Inferior parietal cortex (tissue), 1 donor: ENCODE data around the gene TMBIM6.

ENCODE experiments used
- DNase-seq: peaks from one replicate; pipeline ENCODE4 v3.0.0-alpha.2; 2016; ENCODE audit errors: extremely low spot score

The TMBIM6 gene

GRCh38 chr12:49798248-49798647, 56.9 kb downstream of the TMBIM6 start:
- no peak for DNase-seq

GRCh38 chr12:49798934-49799333, 57.6 kb downstream of the TMBIM6 start:
- DNase-seq, result no peak

- no peak for DNase-seq
Observed at GRCh38 chr12:49800421-49801140, 59.2 kb downstream of the TMBIM6 start.

DNA sequence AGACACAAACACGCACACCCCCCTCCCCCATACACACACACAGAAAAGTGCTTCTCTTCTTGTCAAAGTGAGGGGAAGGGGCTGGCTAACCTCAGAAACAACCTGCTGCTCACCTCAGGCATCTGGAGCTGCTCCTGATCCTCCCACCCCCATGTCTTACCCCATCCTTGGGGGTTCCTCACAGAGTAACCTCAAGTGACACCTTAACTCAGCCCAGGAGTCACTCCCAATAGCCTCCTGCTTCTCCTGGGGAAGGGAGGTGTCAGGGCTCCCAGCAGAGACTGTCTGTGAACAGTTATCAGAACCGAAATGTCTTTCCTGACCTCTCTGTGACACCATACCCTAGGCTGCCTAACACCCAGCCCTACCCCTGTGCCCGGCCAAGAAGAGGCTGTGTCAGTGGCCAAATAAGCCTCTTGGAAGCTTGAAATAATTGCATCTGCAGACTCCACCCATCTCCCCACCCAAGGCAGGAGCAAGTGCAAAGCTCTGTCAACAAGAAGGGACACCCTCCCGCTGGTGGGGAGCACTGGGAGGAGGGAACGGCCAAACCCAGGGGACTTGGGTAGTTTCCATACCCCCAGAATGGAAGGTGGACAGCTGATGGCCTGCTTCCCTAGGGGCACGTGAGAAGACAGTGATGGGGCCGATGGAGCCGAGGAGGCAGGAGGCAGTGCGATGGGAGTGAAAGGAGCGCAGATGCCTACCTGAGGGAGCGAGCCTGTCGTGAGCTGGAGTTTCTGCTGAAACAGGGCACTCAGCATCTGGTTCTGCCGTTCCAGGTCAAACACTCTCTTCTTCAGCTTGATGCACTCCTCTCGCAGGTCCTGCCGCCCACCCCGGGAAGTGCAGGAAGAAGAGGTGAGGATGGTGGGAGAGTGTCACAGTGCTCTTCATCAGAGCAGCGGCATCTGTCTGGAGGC, 60.0 kb downstream of the TMBIM6 start:
- DNase-seq, result no peak

- no peak for DNase-seq
Observed at GRCh38 chr12:49803693-49804450, 62.5 kb downstream of the TMBIM6 start.

- no peak for DNase-seq
Observed at GRCh38 chr12:49804821-49805220, 63.5 kb downstream of the TMBIM6 start.

DNA sequence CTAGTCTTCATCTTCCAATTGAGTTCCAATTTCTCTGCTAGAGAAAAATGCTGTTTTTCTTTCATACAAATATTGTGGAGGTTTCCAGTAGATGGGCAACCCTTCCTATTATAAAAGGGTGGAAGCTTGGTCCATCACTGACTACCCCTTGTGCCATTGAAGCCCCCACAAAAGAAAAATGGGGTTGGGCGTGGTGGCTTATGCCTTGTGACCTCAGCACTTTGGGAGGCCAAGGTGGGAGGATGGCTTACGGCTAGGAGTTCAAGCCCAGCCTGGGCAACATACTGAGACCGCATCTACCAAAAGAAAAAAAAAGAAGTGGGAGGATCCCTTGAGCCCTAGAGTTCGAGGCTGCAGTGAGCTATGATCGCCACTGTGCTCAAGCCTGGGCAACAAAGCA, 64.1 kb downstream of the TMBIM6 start:
- DNase-seq, result no peak

GRCh38 chr12:49806321-49806813, 65.0 kb downstream of the TMBIM6 start:
- DNase-seq, result no peak

DNA sequence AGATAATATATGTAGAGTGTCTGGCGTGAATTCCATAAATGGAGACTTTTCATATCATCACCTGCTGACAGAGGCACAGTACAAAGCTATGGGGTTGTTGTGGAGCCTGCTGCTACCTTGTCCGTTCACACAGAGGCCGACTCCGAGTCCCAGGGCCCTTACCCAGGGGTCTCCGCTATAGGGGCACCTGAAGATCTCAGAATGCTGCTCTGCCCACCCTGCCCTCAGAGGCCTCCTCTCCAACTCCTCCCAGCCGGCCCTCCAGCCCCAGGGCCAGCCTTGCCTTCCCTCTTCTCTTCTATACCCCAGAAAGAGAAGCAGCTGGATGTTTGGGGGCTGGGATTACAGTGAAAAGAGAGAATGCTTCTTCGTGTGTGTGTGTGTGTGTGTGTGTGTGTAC, 65.5 kb downstream of the TMBIM6 start:
- no peak for DNase-seq

GRCh38 chr12:49807991-49808580, 66.7 kb downstream of the TMBIM6 start:
- no peak for DNase-seq

GRCh38 chr12:49808686-49809380, 67.5 kb downstream of the TMBIM6 start:
- DNase-seq, result peak; percentile 43

GRCh38 chr12:49809381-49809905, 68.1 kb downstream of the TMBIM6 start:
- no peak for DNase-seq

DNA sequence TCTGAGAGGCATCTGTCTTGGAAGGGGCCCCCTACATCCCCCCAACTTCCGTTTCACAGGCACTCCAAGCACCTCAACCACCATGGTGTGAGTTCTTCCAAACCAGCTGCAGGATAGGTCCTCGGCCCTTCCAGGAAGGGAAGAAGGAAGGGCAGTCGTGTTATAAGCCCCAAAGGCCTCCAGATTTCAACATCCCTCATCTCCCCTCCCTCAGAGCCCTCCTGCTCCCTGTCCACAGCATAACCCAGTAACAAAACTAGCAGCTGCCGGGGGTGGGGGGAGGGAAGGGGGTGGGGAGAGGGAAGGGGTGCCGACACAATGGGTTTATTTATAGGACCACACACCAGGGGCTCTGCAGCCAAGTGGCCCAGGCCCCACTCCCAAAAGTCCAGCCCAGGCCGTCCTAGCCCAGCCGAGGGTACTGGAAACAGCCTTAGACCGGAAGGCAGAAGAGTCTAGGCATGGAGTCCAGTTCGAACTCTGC, 68.6 kb downstream of the TMBIM6 start:
- no peak for DNase-seq

DNA sequence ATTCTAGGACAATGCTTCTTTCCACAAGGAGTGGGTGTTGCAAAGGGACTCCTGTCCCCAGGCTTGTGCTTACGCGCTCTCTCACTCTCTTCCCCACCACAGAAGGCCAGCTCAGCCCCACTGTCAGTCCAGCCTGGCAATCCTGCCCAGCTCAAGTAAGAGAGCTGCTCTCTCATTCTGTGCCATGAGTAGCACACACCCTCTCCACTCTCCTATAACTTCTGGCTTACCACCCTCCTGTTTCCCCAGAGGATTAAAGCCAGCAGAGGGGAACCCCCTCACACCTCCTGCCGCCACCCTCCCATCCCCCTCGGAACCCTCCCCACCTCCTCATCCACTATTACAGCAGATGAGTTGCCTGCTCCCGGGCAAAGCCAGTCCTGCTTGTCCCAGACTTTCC, 69.8 kb downstream of the TMBIM6 start:
- no peak for DNase-seq

DNA sequence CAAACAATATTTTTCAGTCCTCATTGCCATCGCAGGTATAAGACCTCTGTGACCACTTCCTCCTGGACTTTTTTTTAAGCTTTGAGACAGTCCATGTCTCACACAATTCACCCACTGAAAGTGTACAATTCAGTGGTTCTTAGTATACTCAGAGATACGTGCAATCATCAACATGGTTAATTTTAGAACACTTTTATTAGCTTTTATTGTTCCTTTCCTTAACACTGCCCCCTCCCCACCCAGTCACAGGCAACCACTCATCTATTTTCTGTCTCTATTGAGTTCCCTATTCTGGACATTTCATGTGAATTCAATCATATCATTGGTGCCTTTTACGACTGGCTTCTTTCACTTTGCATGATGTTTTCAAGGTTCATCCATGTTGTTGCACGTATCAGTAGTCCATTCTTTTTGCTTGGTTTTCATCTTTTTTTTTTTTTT, 70.6 kb downstream of the TMBIM6 start:
- no peak for DNase-seq

DNA sequence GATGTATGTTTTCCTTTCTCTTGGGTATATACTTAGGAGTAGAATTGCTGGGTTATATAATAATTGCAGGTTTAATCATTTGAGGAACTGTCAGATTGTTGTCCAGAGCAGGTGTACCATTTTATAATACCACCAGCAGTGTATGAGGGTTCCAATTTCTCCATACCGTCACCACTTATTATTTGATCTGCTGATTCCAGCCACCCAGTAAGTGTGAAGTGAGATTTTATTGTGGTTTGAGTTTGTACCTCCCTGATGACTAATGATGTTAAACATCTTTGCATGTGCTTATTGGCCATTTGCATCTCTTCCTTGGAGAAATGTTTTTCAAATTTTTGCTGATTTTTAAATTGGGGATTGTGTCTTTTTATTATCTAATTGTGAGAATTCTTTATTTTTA, 71.8 kb downstream of the TMBIM6 start:
- no peak for DNase-seq
